Thyroid gland (tissue), 4 donors: ENCODE results near the gene CEP350.

ENCODE experiments used
- CTCF ChIP-seq, 6 experiments: fragments of 200-600 bp in 3 of 6; fragments of 450-650 bp in 3 of 6; sonication (generic) in 3 of 6; IDR thresholded peaks; one replicate each; pipeline ENCODE4 v1.5.1; 2016 to 2019; ENCODE audit warnings: antibody characterized with exemption in 6 of 6, mild to moderate bottlenecking in 2 of 6, inconsistent platforms in 1 of 6, moderate library complexity in 1 of 6
- POLR2A ChIP-seq, 2 donors: fragments of 450-650 bp; IDR thresholded peaks; one replicate each; pipeline ENCODE4 v1.6.1; 2017; ENCODE audit warnings: antibody characterized with exemption in 2 of 2, mild to moderate bottlenecking in 2 of 2, moderate library complexity in 1 of 2

GRCh38 chr1:179925302-179925701, 29.3 kb upstream of the CEP350 start:
- no peak for TF ChIP-seq CTCF (IDR thresholded peaks at IDR 0.05)
- TF ChIP-seq POLR2A (IDR thresholded peaks at IDR 0.05): no peak
